Measurements from ENCODE around the gene EVA1A. TPM values are rescaled to one million over a fixed set of nuclear protein-coding genes. Genes with fewer than 3 reads are reported as not detected.

Gene EVA1A
- polyA plus RNA-seq, 3 donors, result 12.2 to 17.6 (median 16.0) TPM

DNA sequence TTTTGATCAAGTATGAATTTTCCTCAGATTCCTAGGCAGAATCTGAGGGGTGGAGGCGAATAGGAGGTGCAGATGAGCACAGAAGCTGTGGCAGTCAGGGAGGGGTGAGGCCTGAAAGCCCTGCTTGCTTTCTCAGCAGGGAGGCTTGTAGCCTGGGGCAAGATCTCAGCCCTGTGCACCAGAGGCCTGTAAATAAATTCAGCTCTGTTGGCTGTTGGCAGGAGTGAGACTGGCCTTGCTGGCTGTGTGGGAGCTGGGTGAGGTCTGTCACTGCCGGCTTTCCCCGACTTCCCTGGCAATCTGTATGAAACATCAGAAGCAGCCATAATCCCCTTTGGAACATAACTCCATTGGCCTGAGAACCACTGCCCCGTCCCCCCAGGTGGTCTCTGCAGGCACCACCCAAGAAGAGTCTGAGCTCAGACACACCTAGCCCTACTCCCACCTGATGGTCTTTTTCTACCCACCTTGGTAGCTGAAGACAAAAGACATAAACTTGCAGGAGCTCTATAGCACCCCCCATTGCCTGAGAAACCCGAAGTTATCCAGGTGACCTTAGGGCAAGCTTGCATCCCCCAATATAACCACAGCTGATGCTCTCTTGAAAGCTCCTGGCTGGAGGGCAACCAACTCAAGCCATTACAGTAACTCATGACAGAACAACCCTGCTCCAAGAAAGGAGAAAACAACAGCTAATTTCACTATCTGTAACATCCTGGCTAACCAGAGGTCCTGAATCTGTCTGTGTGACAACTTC is 32.3 kb downstream of the EVA1A start:
- no peak for DNase-seq (ENCODE audit: extremely low read depth in 1 of 11, low read depth in 9 of 11, low spot score in 4 of 11)

DNA sequence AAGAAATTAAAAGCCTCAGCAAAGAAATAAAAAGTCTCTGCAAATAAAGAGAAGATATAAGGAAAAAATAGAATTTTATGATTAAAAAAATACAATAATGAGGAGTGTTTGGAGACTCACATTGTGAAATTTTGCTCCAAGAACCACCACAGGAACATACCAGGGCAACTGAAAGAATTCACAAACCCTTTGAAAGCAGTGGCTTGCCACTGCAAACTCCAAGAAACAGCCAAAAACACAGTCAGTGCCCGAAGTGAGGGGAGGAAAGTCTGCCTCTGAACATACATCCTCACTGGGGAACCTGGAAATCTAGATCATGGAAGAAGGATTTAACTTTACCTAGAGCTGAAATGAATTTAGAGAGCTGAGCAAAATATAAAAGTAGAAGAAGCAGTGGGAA is 33.1 kb downstream of the EVA1A start:
- no peak for DNase-seq (ENCODE audit: extremely low read depth in 1 of 11, low read depth in 9 of 11, low spot score in 4 of 11)

DNA sequence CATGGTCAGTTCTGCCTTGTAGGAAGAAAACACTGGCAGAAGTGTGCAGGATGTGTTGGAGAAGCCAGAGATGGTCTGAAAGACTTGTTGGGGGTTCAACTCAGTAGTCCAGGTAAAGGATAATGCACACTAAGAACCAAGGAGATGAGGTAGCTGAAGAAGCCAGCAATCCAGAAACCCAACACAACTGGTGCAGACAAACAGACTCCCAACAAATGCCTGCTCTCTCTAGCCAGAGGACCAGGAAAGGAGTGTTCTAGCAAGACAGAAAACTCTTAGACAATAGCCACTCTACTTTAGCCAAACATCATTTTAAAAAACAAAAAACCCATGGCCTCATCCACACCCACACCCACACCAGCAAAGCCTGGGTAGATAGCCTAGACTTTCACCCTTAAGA is 33.9 kb downstream of the EVA1A start:
- no peak for DNase-seq (ENCODE audit: extremely low read depth in 1 of 11, low read depth in 9 of 11, low spot score in 4 of 11)

DNA sequence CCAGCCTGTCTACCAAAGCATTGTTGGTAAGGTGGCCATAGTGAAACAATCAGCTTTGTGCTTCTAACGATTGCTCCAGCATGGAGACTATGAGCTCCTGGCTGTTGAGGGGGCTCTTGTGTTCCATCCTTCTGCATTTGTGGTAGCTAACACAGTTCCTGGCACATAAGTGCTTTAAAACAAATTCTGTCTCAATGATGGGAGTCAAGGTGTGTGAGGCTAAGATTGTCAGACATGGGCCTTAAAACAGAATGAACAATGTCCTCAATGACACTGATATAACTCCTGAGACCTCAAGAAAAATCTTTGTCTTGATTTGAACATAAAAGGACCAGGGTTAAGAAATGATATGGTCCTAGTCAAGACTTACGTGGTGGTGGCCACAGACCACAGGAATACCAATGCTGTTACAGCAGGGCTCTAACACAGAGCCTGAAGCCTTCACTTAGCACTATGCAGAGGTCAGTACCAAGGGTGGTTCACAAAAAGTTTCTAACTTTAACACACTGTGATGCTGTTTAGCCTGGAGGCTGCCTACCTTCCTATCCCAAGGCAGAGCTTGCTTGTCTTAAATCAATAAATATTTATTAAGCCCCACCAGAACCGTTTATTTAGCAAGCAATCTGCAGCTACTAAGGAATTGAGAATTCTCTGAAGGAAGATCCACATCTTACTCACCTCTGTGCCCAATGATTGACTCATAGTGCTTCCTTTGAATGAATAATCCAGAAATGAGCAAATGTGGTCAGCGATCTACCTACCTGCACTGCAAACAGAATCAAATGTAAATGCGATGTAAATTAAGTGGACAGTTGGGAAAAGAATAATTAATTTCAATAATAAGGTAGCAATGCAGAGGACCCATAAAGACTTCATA is 35.1 kb downstream of the EVA1A start:
- no peak for DNase-seq (ENCODE audit: extremely low read depth in 1 of 11, low read depth in 9 of 11, low spot score in 4 of 11)

DNA sequence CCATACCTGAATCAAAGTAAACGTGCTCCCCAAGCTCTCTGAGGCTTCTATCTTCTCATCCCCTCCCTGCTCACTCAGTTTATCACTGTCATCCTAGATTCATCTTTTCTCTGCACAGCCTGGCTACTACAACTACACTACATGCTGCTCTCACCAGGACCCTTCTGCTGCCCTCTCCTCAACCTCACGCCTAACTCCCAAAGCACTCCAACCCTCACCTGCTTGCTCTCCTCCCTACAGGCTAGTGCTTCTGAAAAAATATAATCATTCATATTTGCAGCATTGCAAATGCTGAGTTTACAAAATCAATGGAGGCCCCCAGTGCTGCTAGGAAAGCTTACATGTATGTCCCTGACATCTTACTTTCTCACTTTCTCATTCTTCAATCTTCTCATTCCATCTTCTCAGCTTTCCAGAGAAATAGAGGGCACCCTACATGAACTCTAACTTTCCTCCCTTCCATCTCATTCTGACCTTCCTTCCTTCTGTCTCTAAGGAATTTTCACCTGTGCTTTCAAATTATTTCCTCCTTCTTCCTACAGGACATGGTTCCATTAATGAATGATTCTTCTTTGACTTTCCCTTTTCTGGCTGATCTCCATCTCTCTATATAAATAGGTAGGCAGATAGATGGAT is 36.3 kb downstream of the EVA1A start:
- no peak for DNase-seq (ENCODE audit: extremely low read depth in 1 of 11, low read depth in 9 of 11, low spot score in 4 of 11)

DNA sequence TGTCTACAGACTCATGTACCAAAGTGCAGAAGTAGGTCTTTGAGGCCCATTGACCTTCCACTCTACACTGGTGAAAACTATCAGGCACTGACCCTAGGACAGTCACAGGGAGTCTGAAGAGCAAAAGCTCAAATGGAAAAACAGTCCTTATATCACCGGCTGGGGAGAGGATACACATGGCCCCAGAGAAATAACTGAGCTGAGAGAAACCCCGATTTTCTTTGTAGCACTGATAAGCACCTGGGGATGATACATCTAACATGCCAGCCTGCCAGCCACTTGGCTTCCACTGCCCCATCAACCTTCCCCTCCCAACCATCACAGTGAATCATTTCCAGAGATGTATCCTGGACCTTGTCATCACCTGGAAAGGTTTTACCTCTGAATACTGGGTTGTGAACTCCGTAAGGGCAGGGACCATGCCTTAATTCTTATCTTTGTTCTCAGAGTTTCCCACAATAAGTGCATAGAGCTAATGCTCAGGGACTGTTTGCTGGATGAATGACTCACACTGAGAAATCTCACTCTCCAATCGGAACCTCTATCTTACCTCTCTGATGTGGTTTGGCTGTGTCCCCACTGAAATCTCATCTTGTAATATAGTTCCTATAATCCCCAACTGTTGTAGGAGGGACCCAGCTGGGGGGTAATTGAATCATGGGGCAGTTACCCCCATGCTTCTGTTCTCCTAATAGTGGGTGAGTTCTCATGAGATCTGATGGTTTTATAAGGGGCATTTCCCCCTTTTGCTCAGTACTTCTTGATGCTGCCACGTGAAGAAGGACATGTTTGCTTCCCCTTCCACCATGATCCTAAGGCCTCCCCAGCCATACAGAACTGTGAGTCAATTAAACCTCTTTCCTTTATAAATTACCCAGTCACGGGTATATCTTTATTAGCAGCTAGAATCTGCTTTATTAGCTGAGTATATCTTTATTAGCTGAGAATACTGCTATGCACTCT is 37.1 kb downstream of the EVA1A start:
- DNase-seq (ENCODE audit: extremely low read depth in 1 of 11, low read depth in 9 of 11, low spot score in 4 of 11), result no peak

DNA sequence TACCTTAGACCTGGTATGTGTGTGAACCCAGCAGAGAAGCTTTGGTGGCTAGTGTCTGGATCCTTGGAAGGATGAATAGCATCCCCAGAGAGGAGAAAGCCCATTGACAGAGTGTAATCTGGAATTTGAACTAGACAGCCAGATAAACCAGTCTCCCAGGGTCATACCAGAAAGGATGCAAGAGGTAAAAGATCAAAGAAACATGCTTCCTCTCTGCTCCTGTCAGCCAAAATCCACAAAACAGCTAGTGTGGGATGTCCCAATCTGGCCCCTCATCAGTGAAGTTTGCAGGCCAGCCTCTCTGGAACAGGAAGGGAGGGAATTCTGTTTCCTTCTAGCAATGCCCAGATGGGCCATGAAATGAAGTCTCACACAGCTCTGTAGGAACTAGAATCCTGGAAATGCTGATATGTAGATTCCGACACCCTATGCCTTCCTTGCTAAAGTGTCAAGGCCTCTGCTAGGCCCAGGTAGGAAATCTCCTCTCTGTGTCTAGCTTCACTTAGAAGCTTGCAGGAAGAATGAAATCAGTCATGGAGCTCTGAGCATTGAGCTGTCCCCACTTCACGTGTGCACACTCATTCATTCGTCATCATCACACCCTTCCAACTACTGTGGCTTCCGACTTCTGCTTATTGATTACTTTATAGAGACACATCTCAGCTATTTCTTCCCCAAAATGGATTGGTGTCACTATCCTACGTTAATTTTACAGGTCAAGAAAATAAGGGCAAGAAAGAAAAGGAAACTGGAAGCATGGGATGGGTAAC is 38.0 kb downstream of the EVA1A start:
- DNase-seq (ENCODE audit: extremely low read depth in 1 of 11, low read depth in 9 of 11, low spot score in 4 of 11), result no peak

DNA sequence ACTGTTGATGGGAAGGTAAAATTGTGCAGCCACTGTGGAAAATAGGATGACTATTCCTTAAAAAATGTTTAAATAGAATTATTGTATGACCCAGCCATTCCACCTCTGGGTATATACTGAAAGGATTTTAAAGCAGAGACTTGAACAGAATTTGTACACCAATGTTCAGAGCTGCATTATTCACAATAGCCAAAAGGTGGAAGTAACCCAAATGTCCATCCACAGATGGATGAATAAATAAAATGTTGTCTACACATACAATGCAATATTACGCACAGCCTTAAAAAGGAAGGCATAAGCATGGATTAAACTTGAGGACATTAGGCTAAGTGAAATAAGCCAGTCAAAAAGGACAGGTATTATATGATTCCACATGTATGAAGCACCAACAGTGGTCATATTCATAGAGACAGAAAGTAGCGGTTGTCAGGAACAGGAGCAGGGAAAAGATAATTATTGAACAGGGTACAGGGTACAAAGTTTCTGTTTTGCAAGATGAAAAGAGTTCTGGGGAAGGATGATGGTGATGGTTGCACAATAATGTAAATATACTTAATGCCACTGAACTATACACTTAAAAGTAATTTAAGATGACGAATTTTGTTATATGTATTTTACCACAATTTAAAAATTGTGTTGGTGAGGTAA is 39.4 kb downstream of the EVA1A start:
- DNase-seq (ENCODE audit: extremely low read depth in 1 of 11, low read depth in 9 of 11, low spot score in 4 of 11), result no peak

DNA sequence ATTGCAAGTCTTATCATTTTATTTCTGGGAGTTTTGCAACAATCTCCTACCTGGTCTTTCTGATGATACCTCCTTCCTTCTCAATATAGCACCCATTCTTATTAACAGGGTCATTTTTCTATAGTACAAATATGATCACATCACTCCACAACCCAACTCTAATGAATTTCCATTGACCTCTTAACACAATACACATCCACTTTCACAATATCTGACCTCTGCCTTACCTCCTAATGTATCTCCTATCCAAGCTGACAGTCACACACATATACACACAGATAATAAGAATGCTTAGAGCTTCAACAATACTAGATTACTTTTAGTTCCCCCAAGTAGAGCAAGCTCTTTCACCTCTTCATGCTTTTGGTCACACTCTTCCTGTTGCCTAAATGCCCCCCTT is 40.9 kb downstream of the EVA1A start:
- no peak for DNase-seq (ENCODE audit: extremely low read depth in 1 of 11, low read depth in 9 of 11, low spot score in 4 of 11)

DNA sequence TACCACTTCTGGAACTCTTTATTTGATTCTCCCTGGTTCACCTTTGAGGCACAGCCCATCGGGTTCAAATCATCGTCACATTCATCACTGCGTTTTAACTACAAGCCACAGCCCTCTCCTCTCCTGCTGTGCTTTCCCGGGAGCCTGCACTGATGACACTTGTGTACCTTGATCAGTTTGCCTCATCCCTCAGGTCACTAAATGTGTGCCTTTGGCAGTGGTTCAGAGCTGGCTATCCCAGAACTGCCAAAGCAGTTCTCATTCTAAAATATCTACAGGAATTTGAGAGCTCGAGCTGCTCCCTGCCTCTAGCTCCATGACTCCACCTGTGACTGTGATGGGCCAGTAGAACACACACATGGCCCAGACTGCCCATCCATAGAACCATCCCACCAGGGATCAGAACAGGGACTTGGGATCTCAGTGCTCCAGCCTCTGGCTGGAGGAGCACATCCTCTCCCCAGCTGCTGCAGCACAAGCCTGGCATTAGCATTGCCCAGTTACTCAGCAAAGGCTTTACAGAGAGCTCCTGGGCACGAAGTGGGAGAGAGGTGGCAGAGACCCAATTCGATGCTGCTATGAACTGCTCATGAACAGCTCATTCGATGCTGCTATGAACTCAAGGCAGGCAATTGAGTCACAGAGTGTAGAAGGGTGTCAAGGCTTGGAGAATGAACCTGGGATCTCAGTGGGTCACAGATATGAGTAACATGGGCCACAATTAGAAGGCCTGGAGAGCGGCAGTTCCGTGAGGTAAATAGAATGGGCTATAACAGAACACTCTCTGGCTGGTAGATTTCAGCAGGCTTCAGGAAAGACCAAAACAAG is 41.9 kb downstream of the EVA1A start:
- no peak for DNase-seq (ENCODE audit: extremely low read depth in 1 of 11, low read depth in 9 of 11, low spot score in 4 of 11)

DNA sequence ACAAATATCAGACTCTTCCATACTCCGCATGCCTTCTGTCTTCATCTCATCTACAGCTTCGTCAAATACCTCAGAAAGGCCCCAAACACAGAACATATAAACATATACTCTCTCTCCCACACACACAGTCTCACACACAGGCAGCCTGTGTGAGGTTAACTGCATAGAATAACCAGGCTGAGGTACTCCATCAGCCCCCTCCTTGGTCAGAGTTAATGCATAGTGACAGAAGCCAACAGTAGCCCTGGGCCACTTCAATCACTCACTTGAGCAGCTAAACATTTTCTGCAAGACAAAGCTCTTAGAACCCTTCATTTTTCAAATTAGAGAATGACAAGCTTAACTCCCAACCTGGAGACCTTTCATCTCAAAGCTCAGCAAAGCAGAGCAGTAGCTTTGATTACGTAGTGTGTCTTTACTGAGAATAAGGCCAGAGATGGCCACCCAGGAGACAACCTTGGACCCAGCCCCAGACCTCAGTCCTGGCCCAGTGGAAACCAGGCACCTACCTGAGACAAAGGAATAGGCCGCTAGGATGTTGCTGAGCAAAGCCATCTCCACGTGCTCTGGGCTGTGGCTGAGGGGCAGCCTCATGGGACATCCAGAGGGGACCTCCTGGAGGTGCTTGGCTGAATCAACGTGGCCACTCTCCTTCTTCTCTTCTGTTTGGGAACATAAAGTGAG is 43.0 kb downstream of the EVA1A start:
- no peak for DNase-seq (ENCODE audit: extremely low read depth in 1 of 11, low read depth in 9 of 11, low spot score in 4 of 11)

DNA sequence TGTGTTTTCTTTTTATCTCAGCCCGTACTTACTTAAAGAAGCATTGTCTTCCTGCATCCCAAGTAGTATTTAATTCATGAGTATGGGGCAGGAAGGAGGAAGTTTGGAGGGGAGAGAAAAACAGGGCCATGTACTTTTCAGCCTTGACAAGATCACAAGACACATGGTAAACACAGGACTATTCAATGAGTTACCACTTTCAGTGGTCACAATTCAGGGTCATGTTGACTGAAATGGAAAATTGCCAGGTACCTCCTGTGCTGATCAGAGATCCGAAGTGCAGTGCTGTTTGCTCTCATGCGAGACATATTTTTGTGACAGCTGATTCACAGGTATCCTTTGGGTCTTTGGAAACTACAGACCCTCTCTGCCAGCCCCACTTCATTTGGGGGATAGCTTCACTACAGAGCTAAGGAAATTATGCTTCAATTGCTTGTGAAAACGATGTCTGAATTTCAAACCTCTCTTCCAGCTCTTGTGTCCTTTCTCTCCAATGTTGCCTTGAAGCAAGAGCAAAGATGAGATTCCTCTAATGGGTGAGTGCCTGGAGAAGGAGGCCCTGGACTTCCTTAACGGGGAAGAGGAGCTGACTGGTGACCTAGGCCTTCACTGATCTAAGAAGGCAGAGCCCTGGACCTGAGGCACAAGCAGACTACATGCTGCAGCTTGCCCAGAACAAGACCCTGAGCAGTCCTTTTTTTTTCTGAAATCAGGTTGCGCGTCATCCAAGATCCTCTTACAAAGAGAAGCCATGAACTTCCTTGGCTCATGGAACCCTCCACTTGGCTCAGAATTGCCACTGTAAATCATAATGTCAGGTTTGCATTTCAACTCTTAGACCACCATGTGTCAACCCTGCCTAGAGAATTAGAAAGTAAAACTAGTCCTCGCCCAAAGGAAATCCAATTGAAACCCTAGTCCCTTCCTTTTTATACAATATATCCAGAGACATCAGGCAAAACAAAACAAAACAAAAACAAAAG is 44.1 kb downstream of the EVA1A start:
- DNase-seq (ENCODE audit: extremely low read depth in 1 of 11, low read depth in 9 of 11, low spot score in 4 of 11), result peak in 1 of 11 donors; percentile 25

DNA sequence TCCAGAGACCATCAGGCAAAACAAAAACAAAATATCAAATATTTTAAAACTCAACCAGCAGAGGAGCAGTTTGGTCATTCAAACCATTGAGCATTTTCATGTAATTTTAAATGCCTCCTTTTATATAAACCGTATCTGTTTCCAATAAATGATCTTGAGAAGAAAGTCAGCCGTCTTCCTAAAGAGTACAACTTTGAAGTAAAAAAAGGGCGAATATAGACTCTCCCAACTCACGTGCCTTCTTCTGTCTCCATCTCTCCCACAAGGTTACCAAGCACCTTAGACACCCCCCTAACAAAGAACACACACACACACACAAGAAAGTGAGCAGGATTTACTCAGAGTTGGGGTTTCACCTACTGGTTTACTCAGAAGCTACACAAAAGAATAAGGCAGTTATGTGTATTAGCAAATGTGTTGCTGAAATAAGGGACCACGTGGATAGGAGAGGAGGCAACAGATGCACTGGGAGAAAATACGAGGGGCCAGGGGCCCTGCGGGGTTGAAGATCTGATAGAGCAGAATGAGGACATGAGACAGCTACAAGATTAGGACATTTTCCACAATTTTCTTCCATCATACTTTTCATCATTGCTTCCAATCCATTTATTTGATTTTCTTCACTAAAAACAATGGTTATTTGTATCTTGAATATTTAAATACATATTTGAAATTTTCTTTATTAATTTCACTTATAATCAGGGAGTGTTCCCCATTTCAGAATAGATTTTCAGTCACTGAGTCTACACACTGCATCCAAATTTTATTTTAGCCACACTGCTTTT is 45.0 kb downstream of the EVA1A start:
- DNase-seq (ENCODE audit: extremely low read depth in 1 of 11, low read depth in 9 of 11, low spot score in 4 of 11), result no peak

DNA sequence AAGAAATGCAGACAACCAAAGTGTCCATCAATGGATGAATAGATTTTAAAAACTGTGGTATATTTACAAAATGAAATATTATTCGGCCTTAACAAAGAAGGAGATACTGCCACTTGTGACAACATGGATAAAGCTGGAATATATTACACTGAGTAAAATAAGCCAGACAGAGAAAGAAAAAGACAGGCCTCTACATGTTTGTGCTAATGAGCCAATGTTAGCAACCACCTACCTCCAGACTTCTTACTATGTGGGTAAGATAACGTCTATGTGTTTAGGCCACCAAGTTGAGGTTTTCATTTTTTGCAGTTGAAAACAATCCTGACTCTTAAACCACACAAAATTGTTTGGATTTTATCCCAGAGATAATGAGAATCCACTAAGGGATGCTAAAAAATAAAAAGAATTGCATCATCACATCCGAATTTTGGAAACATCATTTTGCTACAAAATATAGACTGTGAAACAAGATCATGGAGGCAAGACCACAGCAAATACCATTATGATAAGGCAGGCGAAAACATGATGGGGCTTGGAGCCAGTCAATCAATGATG is 47.0 kb downstream of the EVA1A start:
- no peak for DNase-seq (ENCODE audit: extremely low read depth in 1 of 11, low read depth in 9 of 11, low spot score in 4 of 11)

Measured in renal cortex interstitium (tissue), 11 donors.